ENCODE measurements around the gene EPHA8. TPM values are rescaled to one million over a fixed set of nuclear protein-coding genes. Genes with fewer than 3 reads are reported as not detected.

EPHA8 gene
- total RNA-seq, 1 experiment from 2014 or later: not detected

DNA sequence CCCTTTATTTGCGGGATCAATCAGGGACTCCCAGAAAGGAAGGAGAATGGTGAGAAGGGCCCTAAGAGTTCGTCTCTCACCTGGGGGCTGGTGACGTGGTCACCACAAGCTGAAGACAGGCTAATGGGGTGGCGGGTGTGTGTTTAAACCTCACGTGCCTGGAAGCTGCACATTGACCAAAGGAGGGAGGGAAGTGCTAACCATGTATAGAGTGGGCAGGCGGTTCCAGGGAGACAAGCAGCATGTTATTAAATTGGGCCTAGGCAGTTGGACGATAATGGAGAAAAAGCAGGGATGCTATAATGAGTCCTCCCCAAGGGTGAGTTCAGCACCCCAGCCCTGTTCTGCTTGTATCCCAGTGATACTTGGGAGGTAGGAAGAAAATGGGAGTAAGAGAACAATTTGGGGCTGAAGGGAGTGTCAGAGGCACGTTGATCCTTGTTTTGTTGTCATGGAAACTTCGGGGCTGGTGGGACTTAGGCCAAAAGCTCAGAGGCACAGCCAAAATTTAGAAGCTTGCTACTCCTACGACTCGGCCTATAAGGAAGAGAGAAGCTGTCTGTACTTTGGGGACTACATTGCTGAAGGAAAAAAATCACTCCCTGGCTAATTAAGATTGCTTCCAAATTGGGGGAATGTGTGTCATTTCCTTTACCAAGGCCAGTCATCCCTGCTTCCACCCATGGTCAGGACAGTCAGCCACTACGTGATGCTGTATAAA, 33.2 kb upstream of the EPHA8 start:
- H3K9me3 Mint-ChIP-seq (ENCODE audit: unreplicated experiment): no peaks in the 10 kb centered on the region
- TF ChIP-seq, protein P1, sequence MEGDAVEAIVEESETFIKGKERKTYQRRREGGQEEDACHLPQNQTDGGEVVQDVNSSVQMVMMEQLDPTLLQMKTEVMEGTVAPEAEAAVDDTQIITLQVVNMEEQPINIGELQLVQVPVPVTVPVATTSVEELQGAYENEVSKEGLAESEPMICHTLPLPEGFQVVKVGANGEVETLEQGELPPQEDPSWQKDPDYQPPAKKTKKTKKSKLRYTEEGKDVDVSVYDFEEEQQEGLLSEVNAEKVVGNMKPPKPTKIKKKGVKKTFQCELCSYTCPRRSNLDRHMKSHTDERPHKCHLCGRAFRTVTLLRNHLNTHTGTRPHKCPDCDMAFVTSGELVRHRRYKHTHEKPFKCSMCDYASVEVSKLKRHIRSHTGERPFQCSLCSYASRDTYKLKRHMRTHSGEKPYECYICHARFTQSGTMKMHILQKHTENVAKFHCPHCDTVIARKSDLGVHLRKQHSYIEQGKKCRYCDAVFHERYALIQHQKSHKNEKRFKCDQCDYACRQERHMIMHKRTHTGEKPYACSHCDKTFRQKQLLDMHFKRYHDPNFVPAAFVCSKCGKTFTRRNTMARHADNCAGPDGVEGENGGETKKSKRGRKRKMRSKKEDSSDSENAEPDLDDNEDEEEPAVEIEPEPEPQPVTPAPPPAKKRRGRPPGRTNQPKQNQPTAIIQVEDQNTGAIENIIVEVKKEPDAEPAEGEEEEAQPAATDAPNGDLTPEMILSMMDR (IDR thresholded peaks at IDR 0.05; ENCODE audit: insufficient read depth in 1 of 2, low read depth in 1 of 2, low read length in 1 of 2, severe bottlenecking in 1 of 2, unreplicated experiment in 1 of 2): no peak
- Histone ChIP-seq H3K4me1 (no peaks in the 10 kb centered on the region), H3K27me3 (replicated peaks; ENCODE audit: control insufficient read depth, insufficient read depth, low read length) (no peaks in the 10 kb centered on the region), H3K4me3 (ENCODE audit: low read depth, low read length) (no peak overlapping the region), H3K36me3 (ENCODE audit: control insufficient read depth, insufficient read depth, low read length) (no peaks in the 10 kb centered on the region; the same call in 1 of the 2 replicates), H3K9me3 (no peaks in the 10 kb centered on the region)
- BruUV-seq (replicated peaks): TSS peak; percentile 42
- no peaks in the 10 kb centered on the region for H3K4me1 Mint-ChIP-seq (ENCODE audit: low read depth, unreplicated experiment)
- H3K36me3 Mint-ChIP-seq (ENCODE audit: insufficient read depth, unreplicated experiment): peaks cover 9% of the 10 kb centered on the region
- no peak overlapping the region for H3K4me3 Mint-ChIP-seq (ENCODE audit: unreplicated experiment)
- DNase-seq: no peak
- intact Hi-C loops (cut with micrococcal nuclease; ENCODE audit: unreplicated experiment): no loop called here
- CTCF ChIA-PET: no interaction called here
- peak overlapping the region; percentile 10 for H3K27ac Mint-ChIP-seq (ENCODE audit: unreplicated experiment)
- H3K27me3 Mint-ChIP-seq (ENCODE audit: insufficient read depth, unreplicated experiment): no peaks in the 10 kb centered on the region
- POLR2A ChIA-PET: no interaction called here

DNA sequence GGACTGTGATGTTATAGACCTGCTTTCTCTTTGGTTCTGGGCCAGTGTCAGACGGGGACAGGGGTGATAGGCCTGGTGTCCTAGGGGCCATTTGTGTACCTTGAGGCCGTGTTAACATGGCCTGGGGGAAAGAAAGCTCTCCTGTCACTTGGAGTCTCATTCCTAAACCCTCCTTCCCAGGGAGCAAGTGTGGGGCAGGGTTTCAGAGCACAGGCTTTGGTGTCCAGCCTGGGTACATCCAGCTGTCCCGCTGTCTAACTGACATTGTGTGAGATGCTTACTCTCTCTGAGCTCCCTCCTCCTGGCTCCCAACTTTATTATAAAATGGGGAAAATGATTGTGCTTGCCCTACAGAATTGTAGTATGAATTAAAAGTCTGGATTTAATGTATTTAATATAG, 32.6 kb upstream of the EPHA8 start:
- POLR2A ChIA-PET: no interaction called here

DNA sequence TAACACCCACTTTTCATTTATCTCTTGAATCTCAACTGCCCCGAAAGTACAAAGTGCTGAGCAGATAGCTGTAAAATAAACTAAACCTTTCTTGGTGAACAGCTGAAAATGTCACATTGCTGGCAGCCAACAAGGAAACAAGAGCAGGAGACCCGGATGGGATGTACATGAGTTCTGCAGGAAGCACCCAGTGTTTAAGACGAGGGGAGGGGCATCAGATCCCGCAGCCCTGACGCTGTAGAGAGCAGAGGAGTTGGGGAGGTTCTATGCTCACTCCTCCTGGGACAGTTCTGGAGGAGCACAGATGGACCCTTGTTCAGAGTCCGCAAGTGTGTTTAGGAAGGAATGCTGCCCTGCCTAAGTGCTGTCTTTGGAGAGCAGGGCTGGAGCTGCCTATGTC, 32.0 kb upstream of the EPHA8 start:
- H3K36me3 Mint-ChIP-seq (ENCODE audit: insufficient read depth, unreplicated experiment): peaks cover 9% of the 10 kb centered on the region
- no peaks in the 10 kb centered on the region for H3K27me3 Mint-ChIP-seq (ENCODE audit: insufficient read depth, unreplicated experiment)
- no peaks in the 10 kb centered on the region for H3K4me1 Mint-ChIP-seq (ENCODE audit: low read depth, unreplicated experiment)
- BruUV-seq (replicated peaks): no TSS peak
- TF ChIP-seq, protein P1 (IDR thresholded peaks at IDR 0.05; ENCODE audit: insufficient read depth in 1 of 2, low read depth in 1 of 2, low read length in 1 of 2, severe bottlenecking in 1 of 2, unreplicated experiment in 1 of 2): no peak
- DNase-seq: no peak
- H3K27ac Mint-ChIP-seq (ENCODE audit: unreplicated experiment): peak overlapping the region; percentile 17
- ChIA-PET CTCF (no interaction called here), POLR2A (no interaction called here)
- no peaks in the 10 kb centered on the region for H3K4me1 ChIP-seq
- H3K4me3 ChIP-seq (ENCODE audit: low read depth, low read length): no peak overlapping the region
- H3K9me3 ChIP-seq: no peaks in the 10 kb centered on the region
- H3K27me3 ChIP-seq (replicated peaks; ENCODE audit: control insufficient read depth, insufficient read depth, low read length): no peaks in the 10 kb centered on the region
- no peaks in the 10 kb centered on the region; the same call in 1 of the 2 replicates for H3K36me3 ChIP-seq (ENCODE audit: control insufficient read depth, insufficient read depth, low read length)
- no peaks in the 10 kb centered on the region for H3K9me3 Mint-ChIP-seq (ENCODE audit: unreplicated experiment)
- intact Hi-C loops (cut with micrococcal nuclease; ENCODE audit: unreplicated experiment): no loop called here
- no peak overlapping the region for H3K4me3 Mint-ChIP-seq (ENCODE audit: unreplicated experiment)

More for the DNA sequence above, 32.6 kb upstream of the EPHA8 start:
- DNase-seq: no peak
- Mint-ChIP-seq H3K4me3 (ENCODE audit: unreplicated experiment) (no peak overlapping the region), H3K4me1 (ENCODE audit: low read depth, unreplicated experiment) (no peaks in the 10 kb centered on the region), H3K9me3 (ENCODE audit: unreplicated experiment) (no peaks in the 10 kb centered on the region), H3K36me3 (ENCODE audit: insufficient read depth, unreplicated experiment) (peaks cover 9% of the 10 kb centered on the region), H3K27me3 (ENCODE audit: insufficient read depth, unreplicated experiment) (no peaks in the 10 kb centered on the region), H3K27ac (ENCODE audit: unreplicated experiment) (no peak overlapping the region)
- Histone ChIP-seq H3K4me3 (ENCODE audit: low read depth, low read length) (no peak overlapping the region), H3K27me3 (replicated peaks; ENCODE audit: control insufficient read depth, insufficient read depth, low read length) (no peaks in the 10 kb centered on the region), H3K9me3 (no peaks in the 10 kb centered on the region), H3K4me1 (no peaks in the 10 kb centered on the region), H3K36me3 (ENCODE audit: control insufficient read depth, insufficient read depth, low read length) (no peaks in the 10 kb centered on the region; the same call in 1 of the 2 replicates)
- CTCF ChIA-PET: no interaction called here
- intact Hi-C loops (cut with micrococcal nuclease; ENCODE audit: unreplicated experiment): no loop called here
- TF ChIP-seq, protein P1 (IDR thresholded peaks at IDR 0.05; ENCODE audit: insufficient read depth in 1 of 2, low read depth in 1 of 2, low read length in 1 of 2, severe bottlenecking in 1 of 2, unreplicated experiment in 1 of 2): no peak
- no TSS peak for BruUV-seq (replicated peaks)

All from Caco-2 (cell line).